HG03378 (cell line): Measurements from ENCODE around the gene P3H1.

Experiments used
- ATAC-seq: cut with Tn5 transposase; IDR thresholded peaks from one replicate; pipeline ENCODE4 v1.9.1; 2021; ENCODE audit warnings: mild to moderate bottlenecking, moderate library complexity; ENCODE audit not compliant: unreplicated experiment

The P3H1 gene

GRCh38 chr1:42746436-42747105, 20.3 kb downstream of the P3H1 start:
- ATAC-seq, result no peak

DNA sequence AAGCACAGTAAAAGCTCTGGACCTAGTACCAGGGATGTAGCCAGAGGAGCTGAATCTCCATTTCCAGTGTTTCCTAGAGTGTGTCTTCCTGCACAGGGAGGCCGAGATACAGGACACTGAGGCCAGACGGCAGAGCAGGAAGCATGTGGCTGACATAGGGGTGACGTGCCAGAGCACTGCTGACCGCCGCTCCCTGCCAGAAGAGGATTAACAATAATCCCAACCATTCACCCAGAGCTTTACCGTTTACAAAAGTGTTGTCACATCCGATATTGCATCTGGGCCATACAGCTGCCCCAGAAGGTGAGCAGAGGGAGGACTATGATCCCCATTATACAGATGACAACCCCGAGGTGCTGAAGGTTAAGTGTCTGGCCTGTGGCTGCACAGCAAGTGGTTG, 21.0 kb downstream of the P3H1 start:
- ATAC-seq, result no peak

- ATAC-seq, result no peak
Observed at GRCh38 chr1:42744148-42744413, 22.7 kb downstream of the P3H1 start.

DNA sequence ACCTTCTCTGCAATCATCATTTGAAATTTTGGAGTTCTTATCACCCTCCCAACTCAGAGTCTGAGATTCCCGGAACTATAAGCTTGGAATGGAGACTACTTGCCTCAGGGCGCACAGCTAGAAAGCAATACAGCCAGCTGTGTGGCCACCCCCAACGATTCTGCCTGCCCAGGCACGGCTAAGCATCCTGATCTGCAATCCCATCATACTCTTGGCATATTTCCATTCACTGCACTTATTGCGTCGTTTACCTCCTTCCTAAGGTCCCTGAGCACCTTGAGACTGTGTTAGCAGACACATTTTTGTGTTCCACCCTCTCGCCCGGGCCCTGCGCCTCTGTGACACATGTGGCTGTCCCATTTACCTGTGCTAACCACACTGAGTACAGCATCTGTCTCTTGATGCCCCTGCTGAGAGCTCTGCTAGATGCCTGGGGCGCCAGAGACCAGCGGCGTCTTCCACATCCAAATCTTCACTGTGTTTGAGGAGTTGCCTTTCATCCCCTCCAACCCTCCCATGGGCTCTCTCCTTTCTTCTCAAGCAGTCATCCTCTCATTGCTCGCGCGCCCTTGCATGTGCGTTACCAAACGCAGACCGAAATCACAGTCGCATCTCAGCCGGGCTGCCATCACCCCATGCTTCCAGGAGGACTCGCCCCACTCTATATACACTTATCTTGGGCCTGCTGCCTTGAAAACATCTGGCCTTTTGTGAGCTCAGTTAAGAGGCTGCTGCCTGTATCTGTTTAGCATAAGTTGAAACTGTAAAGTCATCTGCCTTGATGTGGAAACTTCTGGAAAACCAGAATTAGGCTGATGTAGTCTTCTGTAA, 23.3 kb downstream of the P3H1 start:
- ATAC-seq, result no peak

- ATAC-seq, result no peak
Observed at GRCh38 chr1:42742617-42743316, 24.1 kb downstream of the P3H1 start.

GRCh38 chr1:42742141-42742540, 24.7 kb downstream of the P3H1 start:
- ATAC-seq, result no peak

GRCh38 chr1:42741706-42742105, 25.1 kb downstream of the P3H1 start:
- no peak for ATAC-seq

GRCh38 chr1:42740851-42741580, 25.8 kb downstream of the P3H1 start:
- ATAC-seq, result no peak

GRCh38 chr1:42739753-42740700, 26.8 kb downstream of the P3H1 start, which contains the start of gene CLDN19:
Gene CLDN19 (minus strand): TSS chr1:42740236. CDS start chr1:42740063, 173 bp downstream.
- no peak for ATAC-seq

DNA sequence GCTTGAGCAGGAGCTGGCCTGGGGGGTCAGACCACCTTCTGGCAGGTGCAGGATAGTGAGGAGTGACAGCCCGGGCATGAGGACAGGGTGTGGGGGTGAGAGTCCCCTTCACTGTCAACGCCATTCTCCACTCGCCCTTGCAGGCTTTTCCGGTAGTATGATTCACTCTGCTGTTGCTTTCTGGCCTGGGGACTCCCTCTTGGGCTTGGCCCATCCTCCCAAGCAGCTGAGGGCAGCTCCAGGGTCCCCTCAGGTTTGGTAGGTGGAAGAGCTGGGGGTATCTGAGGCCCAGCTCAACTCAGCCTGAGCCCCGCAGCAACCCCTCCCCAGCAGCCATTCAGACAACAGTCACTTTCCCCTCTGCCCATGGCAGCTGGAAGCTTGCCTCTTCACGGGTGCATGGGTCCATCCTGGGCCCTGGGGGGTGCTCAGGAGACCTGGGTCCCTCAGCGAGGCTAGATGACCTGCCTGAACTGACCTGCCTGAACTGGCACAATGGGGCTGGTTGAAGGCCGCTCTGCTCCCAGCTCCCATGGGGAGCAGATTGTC, 28.1 kb downstream of the P3H1 start:
- no peak for ATAC-seq

- ATAC-seq, result no peak
Observed at GRCh38 chr1:42737986-42738677, 28.7 kb downstream of the P3H1 start.

GRCh38 chr1:42737257-42737656, 29.6 kb downstream of the P3H1 start:
- ATAC-seq, result no peak

GRCh38 chr1:42736571-42737200, 30.1 kb downstream of the P3H1 start:
- no peak for ATAC-seq

DNA sequence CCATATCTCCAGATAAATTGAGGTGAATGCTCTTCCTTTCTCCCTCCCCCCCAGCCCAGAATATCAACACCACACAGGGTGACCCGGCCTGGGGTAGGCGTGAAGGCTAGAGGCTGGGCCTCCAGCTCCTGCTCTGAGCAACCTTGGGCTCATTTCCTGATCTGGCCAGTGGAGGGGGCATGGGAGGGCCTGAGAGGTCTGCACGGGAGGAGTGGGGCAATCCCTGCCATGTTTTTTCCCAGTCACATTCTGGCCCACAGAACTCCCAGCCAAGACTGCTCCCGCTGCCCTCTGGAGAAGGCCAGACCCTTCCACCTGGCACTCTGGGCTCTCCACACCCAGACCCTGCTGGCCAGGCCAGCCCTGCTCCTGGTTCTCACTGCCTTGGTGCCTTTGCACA, 30.7 kb downstream of the P3H1 start:
- ATAC-seq, result no peak

DNA sequence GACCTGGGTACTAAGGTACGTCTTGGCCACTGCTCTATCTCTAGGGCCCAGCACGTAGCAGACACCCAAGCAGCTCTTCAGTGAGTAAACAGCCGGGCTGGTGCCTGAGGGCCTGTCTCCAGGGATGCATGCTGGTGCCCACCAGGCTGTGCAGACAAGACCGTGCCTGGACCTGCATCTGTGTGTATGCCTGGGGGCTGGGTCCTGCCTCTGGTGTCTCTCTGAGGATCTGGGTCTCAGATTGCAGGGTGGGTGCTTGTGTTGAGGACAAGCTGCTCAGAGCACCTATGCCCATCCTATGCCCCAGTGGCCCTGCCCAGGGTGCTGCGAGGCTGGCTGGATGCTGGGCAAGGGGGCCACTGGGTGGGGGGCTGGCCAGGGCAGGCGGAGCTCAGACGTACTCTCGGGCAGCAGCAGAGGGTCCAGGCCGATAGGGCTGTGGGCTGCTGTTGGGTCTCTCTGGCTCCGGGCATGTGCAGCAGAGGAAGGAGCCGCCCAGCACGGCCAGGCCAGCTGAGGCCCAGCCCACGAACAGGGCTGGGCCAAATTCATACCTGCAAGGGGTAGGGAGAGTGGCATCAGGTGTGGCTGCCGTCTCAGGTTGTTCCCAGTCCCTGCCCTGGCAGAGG, 31.2 kb downstream of the P3H1 start:
- ATAC-seq, result no peak

GRCh38 chr1:42735056-42735455, 31.8 kb downstream of the P3H1 start:
- no peak for ATAC-seq

DNA sequence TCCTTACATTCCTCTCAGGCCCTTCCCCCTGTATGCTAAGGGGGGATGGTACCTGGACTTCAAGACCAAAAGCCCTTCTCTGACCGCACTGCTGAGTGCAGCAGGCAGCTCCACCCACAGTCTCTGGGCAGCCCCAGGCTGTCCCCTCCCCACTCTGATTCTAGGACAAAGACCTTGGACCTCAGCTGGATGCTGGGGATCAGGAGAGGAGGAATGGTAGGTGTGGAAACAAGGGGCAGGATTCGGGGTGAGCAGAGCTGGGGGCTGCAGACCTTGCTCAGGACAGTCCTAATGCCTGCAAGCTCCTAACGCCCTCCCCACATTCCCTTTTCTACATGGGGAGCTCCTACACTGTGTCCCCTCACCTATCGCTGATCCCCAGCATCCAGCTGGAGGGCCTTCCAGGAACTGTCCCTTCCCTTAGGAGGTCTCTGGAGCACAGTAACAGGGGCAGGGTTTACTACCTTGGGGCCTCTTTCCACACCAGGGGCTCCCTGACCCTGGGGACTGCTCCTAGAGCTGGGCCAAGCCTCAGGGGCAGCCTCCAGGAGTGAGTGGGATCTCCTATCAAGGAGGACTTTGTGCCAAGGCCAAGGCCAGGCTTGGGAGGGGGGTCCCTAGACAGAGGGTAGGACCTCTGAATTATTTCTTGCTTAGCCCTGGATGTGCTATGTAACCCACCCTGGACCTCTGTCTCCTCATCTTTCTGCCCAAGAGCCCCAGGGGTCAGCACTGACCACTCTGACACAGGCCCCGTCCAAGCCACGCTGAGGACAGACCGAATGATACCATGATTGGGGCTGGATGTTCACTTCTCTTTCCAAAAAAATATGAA, 32.4 kb downstream of the P3H1 start:
- no peak for ATAC-seq
